A549 (cell line): Measurements from ENCODE around the gene TRAPPC2L.

ENCODE experiments used
- HES2 ChIP-seq: fragments of >200 bp; sonication (Bioruptor Twin); formaldehyde crosslinking; IDR thresholded peaks from 2 replicates; pipeline ENCODE4 v1.6.1; 2016
- MAFK ChIP-seq: fragments of 450-650 bp; IDR thresholded peaks from 2 replicates; pipeline ENCODE4 v1.6.1; 2014; ENCODE audit not compliant: partially characterized antibody
- PHF8 ChIP-seq: fragments of 200-600 bp; sonication (generic); IDR thresholded peaks from 2 replicates; pipeline ENCODE4 v1.6.1; 2016; ENCODE audit warnings: low read depth, mild to moderate bottlenecking, antibody characterized with exemption, moderate library complexity, borderline replicate concordance
- POLR2A ChIP-seq: IDR thresholded peaks from 2 replicates; pipeline ENCODE4 v1.6.1; 2012; ENCODE audit warnings: mild to moderate bottlenecking, low read length
- SMC3 ChIP-seq: fragments of >200 bp; sonication (Bioruptor Twin); formaldehyde crosslinking; IDR thresholded peaks from 3 replicates; pipeline ENCODE4 v1.6.1; 2018; ENCODE audit warnings: inconsistent platforms
- USF2 ChIP-seq: fragments of 450-650 bp; IDR thresholded peaks from 2 replicates; pipeline ENCODE4 v1.6.1; 2014; ENCODE audit warnings: antibody characterized with exemption
- TF ChIP-seq, protein P1 (sequence below): fragments of >200 bp; sonication (Bioruptor Twin); formaldehyde crosslinking; IDR thresholded peaks from 3 replicates; pipeline ENCODE4 v1.5.1; 2016
- TF ChIP-seq, protein P2 (sequence below): fragments of 200-600 bp; sonication (generic); IDR thresholded peaks from 2 replicates; pipeline ENCODE4 v1.6.1; 2016; ENCODE audit warnings: antibody characterized with exemption, mild to moderate bottlenecking, moderate library complexity

DNA sequence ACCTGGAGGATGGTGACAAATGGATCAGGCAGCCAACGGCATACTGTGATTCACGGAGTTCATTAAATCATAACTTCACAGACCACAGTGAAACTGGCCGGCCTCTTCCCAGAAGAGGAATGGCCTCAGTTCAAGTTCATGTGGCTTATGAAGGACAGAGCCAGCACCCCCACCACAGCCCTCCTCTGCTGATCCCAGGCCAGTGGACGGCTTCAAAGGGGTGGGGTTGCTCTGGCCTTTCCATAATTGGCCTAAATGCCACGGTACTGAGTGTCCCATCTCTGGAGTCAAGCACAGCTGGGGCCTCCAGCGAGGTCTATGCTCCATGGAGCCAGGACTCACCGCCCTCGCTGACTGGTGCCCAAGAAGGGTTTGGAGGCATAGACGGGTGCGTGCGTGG is 21.5 kb upstream of the TRAPPC2L start:
- TF ChIP-seq, protein P1, sequence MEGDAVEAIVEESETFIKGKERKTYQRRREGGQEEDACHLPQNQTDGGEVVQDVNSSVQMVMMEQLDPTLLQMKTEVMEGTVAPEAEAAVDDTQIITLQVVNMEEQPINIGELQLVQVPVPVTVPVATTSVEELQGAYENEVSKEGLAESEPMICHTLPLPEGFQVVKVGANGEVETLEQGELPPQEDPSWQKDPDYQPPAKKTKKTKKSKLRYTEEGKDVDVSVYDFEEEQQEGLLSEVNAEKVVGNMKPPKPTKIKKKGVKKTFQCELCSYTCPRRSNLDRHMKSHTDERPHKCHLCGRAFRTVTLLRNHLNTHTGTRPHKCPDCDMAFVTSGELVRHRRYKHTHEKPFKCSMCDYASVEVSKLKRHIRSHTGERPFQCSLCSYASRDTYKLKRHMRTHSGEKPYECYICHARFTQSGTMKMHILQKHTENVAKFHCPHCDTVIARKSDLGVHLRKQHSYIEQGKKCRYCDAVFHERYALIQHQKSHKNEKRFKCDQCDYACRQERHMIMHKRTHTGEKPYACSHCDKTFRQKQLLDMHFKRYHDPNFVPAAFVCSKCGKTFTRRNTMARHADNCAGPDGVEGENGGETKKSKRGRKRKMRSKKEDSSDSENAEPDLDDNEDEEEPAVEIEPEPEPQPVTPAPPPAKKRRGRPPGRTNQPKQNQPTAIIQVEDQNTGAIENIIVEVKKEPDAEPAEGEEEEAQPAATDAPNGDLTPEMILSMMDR: no peak
- TF ChIP-seq POLR2A (no peak), HES2 (no peak), PHF8 (no peak), MAFK (no peak), SMC3 (no peak), USF2 (no peak)
- TF ChIP-seq, protein P2, sequence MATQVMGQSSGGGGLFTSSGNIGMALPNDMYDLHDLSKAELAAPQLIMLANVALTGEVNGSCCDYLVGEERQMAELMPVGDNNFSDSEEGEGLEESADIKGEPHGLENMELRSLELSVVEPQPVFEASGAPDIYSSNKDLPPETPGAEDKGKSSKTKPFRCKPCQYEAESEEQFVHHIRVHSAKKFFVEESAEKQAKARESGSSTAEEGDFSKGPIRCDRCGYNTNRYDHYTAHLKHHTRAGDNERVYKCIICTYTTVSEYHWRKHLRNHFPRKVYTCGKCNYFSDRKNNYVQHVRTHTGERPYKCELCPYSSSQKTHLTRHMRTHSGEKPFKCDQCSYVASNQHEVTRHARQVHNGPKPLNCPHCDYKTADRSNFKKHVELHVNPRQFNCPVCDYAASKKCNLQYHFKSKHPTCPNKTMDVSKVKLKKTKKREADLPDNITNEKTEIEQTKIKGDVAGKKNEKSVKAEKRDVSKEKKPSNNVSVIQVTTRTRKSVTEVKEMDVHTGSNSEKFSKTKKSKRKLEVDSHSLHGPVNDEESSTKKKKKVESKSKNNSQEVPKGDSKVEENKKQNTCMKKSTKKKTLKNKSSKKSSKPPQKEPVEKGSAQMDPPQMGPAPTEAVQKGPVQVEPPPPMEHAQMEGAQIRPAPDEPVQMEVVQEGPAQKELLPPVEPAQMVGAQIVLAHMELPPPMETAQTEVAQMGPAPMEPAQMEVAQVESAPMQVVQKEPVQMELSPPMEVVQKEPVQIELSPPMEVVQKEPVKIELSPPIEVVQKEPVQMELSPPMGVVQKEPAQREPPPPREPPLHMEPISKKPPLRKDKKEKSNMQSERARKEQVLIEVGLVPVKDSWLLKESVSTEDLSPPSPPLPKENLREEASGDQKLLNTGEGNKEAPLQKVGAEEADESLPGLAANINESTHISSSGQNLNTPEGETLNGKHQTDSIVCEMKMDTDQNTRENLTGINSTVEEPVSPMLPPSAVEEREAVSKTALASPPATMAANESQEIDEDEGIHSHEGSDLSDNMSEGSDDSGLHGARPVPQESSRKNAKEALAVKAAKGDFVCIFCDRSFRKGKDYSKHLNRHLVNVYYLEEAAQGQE: no peak
